Ovary (tissue), 9 donors: Measurements from ENCODE around the gene PDK1. TPM values are rescaled to one million over a fixed set of nuclear protein-coding genes. Genes with fewer than 3 reads are reported as not detected.

ENCODE experiments used
- DNase-seq, 5 donors: peaks; one replicate each; pipeline ENCODE4 v3.0.0-alpha.2; 2019 to 2020
- H3K27ac ChIP-seq, 2 donors: fragments of 200-600 bp; one replicate each; pipeline versions ENCODE4 v1.5.1 to v1.8.0; 2019 to 2022
- H3K27me3 ChIP-seq: fragments of 200-600 bp; one replicate; pipeline ENCODE4 v1.8.0; 2022
- H3K36me3 ChIP-seq: fragments of 200-600 bp; sonication (generic); one replicate; pipeline ENCODE4 v1.5.1; 2019
- H3K4me1 ChIP-seq: one replicate; pipeline ENCODE4 v1.8.1; 2013; ENCODE audit warnings: mild to moderate bottlenecking, moderate library complexity; ENCODE audit not compliant: insufficient read depth
- H3K4me3 ChIP-seq: fragments of 200-600 bp; sonication (generic); one replicate; pipeline ENCODE4 v1.5.1; 2017
- H3K9me3 ChIP-seq, 2 donors: fragments of 200-600 bp in 1 of 2; sonication (generic) in 1 of 2; one replicate each; pipeline versions ENCODE4 v1.5.1 to v1.8.1; 2013 to 2019; ENCODE audit warnings: mild to moderate bottlenecking in 1 of 2, moderate library complexity in 1 of 2
- CTCF ChIP-seq, 3 donors: fragments of 450-650 bp in 2 of 3; fragments of 200-600 bp in 1 of 3; IDR thresholded peaks; one replicate each; pipeline versions ENCODE4 v1.5.1 to v1.8.0; 2016 to 2022; ENCODE audit warnings: antibody characterized with exemption in 3 of 3, mild to moderate bottlenecking in 1 of 3
- EP300 ChIP-seq: sonication (generic); formaldehyde crosslinking; IDR thresholded peaks from one replicate; pipeline ENCODE4 v1.6.1; 2017; ENCODE audit warnings: antibody characterized with exemption
- POLR2A ChIP-seq: fragments of 450-650 bp; IDR thresholded peaks from one replicate; pipeline ENCODE4 v1.6.1; 2017; ENCODE audit warnings: antibody characterized with exemption, mild to moderate bottlenecking, moderate library complexity
- WGBS, 3 donors: extraction: QIAGEN DNeasy Blood & Tissue Kit in 1 of 3; methylation state at CpG; one replicate each; pipeline versions ENCODE4 v1.1.5 to v1.1.7; 2013 to 2017; 5-methylcytosine and 5-hydroxymethylcytosine counted together
- intact Hi-C, 4 donors: fragments of 100-400 bp; cut with DNase I; formaldehyde crosslinking; loops; one replicate each; pipeline versions ENCODE4 v1.11.0 to v1.15.1; 2022 to 2023
- polyA plus RNA-seq, 2 donors: library from polyadenylated mRNA; stranded (reverse); fragments of 200-250 nt in 1 of 2; fragments of 350-450 nt in 1 of 2; fragmentation: Illumina TruSeq in 1 of 2; extraction: RNeasy Lipid Tissue Mini Kit (QIAGEN cat#74804) in 1 of 2; gene quantifications; one replicate each; pipeline ENCODE4 v1.2.3, GENCODE V29; 2013 to 2014
- total RNA-seq, 7 donors: library from RNA; depleted of rRNA in 2 of 7; stranded (reverse); fragments of >200 nt in 2 of 7; fragmentation: NEBNext Ultra II Directional in 3 of 7; extraction: Animal tissue kit (Norgen Biotek cat#: 25700) in 3 of 7; gene quantifications; one replicate each; pipeline versions ENCODE4 v1.1.0 to v1.2.4, GENCODE V29; 2016 to 2023
- donor health status: DM: no; HTN: no; CAD: no; lungs with moderate emphysema.
- donor health status: DM: no; HTN: no; CAD: no.
- donor health status: Bipolar disorder and iron deficiency.
- donor health status: DM: yes; HTN: yes; CAD: no.
- donor health status: DM: no; HTN: no; CAD: no.
- donor health status: DM: yes; HTN: yes; CAD: no.

The PDK1 gene
- total and polyA plus RNA-seq, 9 donors = 5.1 to 53.0 (median 20.9) TPM

DNA sequence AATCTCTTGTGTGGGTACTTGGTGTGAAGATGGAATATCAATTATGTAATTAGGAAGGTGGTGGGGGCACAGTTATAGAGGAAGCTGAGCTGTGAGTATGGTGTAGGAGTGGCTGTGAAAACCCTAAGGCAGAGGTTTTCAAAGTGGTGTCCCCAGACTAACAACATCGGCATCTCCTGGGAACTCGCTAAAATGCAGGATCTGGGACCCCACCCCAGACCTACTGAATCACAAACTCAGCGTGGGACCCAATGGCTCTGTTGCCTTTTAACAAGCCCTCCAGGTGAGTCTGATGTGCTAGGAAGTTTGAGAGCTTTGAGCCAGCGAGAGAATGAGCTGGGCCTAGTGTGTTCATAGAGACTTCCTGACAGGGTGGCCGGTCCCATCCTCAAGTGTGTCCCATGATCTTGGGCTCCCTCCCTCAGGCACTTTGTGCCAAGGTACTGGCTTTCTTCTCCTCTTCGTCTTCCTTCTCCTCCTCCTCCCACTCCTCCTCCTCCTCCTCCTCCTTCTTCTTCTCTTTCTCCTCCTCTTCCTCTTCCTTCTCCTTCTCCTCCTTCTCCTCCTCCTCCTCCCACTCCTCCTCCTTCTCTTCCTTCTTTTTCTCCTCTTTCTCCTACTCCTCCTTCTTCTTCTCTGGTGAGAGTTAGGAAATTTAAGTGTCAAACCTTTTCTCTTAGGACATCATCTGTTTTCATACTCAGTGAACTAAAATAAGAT lies 86.6 kb downstream of the PDK1 start:
- intact Hi-C loops = no loop called here
- WGBS, 3 donors = 62 to 91% (median 69%) methylated on average over 6 of the region's 6 CpGs
- no peaks in the 10 kb centered on the region for H3K4me1 ChIP-seq
- TF ChIP-seq EP300 (no peak), POLR2A (no peak), CTCF (IDR thresholded peaks at IDR 0.05) (no peak)
- no peaks in the 10 kb centered on the region for H3K36me3 ChIP-seq
- H3K9me3 ChIP-seq = no peaks in the 10 kb centered on the region
- no peak overlapping the region for H3K4me3 ChIP-seq
- H3K27me3 ChIP-seq = no peaks in the 10 kb centered on the region
- no peak overlapping the region for H3K27ac ChIP-seq
- no peak for DNase-seq

DNA sequence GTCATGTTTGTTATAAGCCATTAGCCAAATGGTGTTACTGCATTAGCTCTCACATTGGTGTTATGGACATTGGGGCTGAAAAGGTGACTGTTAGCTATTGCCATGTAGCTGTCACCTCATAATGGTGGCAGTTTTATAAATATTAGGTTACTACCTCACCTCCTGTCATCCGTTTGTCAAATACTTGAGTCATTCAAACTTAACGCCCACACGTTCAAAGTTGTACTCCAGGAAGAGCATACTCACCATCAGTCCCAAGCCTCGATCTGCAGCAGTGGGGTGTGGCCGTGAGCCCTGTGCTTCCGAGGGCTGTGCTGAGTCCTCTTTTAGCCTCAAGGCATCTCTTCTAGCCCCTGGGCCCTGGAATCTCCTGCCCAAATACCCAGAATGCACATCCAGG lies 87.3 kb downstream of the PDK1 start:
- WGBS, 3 donors = 76 to 87% (median 80%) methylated on average over 6 of the region's 6 CpGs
- Histone ChIP-seq H3K36me3 (no peaks in the 10 kb centered on the region), H3K27ac (no peak overlapping the region), H3K9me3 (no peaks in the 10 kb centered on the region), H3K4me3 (no peak overlapping the region), H3K27me3 (no peaks in the 10 kb centered on the region), H3K4me1 (no peaks in the 10 kb centered on the region)
- TF ChIP-seq CTCF (IDR thresholded peaks at IDR 0.05) = no peak
- TF ChIP-seq EP300 = no peak
- DNase-seq = no peak
- intact Hi-C loops = no loop called here

GRCh38 chr2:172647439-172647838 lies 91.5 kb downstream of the PDK1 start:
- Histone ChIP-seq H3K9me3 (no peaks in the 10 kb centered on the region), H3K27me3 (no peaks in the 10 kb centered on the region), H3K4me3 (no peak overlapping the region), H3K36me3 (no peaks in the 10 kb centered on the region), H3K4me1 (no peaks in the 10 kb centered on the region), H3K27ac (no peak overlapping the region)
- no peak for DNase-seq
- 83 to 95% (median 83%) methylated on average over 1 of the region's 1 CpG for WGBS, 3 donors
- TF ChIP-seq EP300 = no peak
- no peak for TF ChIP-seq POLR2A
- no peak for TF ChIP-seq CTCF (IDR thresholded peaks at IDR 0.05)
- intact Hi-C loops = no loop called here

DNA sequence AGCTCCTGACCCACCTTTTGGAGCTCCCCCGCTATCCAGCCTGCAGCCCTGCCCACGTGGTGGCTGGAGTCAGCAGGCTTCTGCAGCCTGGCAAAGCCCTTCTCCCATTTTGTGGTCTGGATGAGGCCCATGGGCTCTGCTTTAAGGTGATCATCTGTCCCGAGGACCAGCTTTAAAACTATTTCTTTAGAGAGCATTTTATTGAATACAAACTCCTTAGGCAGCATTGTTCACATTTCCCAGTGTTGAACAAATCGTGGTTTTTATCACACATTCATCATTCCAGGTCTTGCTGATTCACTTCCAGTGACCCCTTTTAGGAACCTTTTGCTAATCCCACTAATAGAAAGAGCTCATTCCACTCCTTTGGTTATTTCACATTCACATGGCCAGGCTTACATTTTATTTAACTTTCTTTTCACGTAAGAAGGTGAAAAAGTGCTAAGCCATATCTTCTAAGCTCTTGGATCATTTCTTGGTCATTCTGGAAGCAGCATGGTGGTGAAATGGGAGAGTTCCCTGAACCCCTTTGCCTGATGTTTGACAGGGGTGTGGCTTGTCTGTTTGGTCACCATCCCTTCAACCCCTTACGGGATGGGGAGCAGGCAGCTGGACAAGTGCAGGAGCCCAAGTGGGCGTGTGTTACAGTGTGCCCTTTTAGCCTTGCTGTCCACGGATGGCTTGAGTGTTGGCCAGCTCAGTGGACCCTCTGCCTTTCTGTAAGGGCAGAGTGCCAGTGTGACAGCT lies 99.4 kb downstream of the PDK1 start:
- no peak overlapping the region for H3K27ac ChIP-seq
- H3K36me3 ChIP-seq = no peaks in the 10 kb centered on the region
- TF ChIP-seq POLR2A (no peak), CTCF (IDR thresholded peaks at IDR 0.05) (no peak), EP300 (no peak)
- no peak overlapping the region for H3K4me3 ChIP-seq
- no peaks in the 10 kb centered on the region for H3K4me1 ChIP-seq
- WGBS, 3 donors = 66 to 75% (median 69%) methylated on average over 8 of the region's 8 CpGs
- intact Hi-C loops = no loop called here
- peaks cover 0 to 3% of the 10 kb centered on the region in 2 donors for H3K9me3 ChIP-seq
- no peak for DNase-seq
- no peaks in the 10 kb centered on the region for H3K27me3 ChIP-seq
